HG03571 (cell line): Measurements from ENCODE around the gene UNC119B.
"Not testable (repeated sequence)": the region's sequence is repeated elsewhere in the genome, so short reads cannot be mapped to it uniquely, and the experiment has no call there.

Experiments
- ATAC-seq: cut with Tn5 transposase; IDR thresholded peaks from one replicate; pipeline ENCODE4 v1.9.1; 2021; ENCODE audit not compliant: unreplicated experiment

Gene UNC119B

DNA sequence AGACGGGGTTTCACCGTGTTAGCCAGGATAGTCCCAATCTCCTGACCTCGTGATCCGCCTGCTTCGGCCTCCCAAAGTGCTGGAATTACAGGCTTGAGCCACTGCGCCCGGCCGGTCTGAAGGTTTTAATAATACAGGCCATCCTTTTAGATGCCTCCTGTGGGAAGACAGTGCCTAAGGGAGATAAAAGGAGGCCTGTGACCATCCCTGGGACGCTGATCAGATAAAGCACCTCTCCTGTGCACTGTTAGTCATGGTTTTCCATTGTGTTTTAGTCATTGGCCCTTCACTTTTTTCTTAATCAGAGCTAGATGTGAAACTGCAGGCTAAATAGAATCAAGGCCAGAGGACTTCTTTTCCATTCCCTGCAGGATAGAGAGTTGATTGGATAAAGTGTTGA lies 7.8 kb downstream of the UNC119B start:
- no peak for ATAC-seq

GRCh38 chr12:120719072-120719471 lies 8.8 kb downstream of the UNC119B start:
- peak; percentile 48 for ATAC-seq

GRCh38 chr12:120719496-120720233 lies 9.4 kb downstream of the UNC119B start:
- no peak for ATAC-seq

DNA sequence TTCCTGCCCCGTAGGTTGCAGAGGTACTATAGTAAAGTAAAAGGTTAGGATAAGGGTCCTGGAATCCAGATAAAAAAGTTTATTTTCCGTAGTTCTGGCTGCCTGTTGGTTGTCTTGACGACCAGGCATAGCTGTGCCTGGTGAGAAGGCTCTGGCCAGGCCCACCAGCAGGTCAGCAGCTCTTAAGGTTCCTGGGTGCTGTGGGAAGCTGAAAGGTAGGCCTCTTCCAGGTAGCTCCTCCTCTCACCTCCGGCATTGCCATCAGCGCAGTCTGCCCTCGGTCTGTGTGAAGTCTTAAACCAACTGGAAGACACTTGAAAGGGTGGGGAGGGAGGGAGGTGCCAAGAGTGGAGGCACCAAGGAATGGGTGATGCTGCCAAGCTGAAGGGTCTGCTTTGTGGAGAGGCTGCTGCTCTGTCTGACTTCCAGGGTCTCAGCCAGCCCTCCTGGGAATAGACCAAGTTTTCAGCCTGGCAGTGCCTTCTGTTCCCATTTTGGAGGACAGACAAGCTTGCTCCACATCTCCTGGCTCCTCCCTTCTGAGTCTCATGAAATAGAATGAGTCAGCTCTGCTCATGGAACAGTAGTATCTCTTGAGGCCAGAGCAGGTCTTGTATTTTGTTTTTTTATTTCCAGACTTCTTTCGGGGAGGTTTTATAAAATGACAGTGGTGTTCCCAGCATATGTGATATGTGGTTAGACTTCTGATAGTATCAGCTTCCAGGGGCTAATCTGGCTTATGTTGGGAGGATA lies 10.2 kb downstream of the UNC119B start:
- ATAC-seq = no peak

- no peak for ATAC-seq
Measured at GRCh38 chr12:120720987-120721801, 10.9 kb downstream of the UNC119B start.

GRCh38 chr12:120721866-120722265 lies 11.6 kb downstream of the UNC119B start:
- ATAC-seq = no peak

- ATAC-seq = no peak
Measured at GRCh38 chr12:120722784-120723183, 12.5 kb downstream of the UNC119B start.

DNA sequence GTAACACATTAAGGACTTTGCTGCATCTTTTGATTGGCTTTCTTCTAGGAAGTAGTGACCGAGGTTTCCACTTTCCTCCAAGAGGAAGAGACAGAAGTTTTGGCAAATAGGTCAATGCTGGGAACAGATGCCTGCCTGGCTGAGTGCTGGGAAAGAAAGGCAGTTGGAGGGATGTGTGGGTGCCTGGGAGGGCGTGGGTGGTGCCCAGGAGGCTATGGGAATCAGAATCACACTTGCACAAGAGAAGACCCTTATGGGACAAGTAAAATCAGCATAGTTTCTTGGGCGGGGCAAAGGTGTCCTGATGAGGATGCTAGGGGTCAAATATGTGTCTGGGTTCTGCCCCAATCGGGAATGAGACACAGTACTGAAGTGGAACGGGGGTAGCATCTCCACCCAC lies 14.5 kb downstream of the UNC119B start:
- no peak for ATAC-seq

DNA sequence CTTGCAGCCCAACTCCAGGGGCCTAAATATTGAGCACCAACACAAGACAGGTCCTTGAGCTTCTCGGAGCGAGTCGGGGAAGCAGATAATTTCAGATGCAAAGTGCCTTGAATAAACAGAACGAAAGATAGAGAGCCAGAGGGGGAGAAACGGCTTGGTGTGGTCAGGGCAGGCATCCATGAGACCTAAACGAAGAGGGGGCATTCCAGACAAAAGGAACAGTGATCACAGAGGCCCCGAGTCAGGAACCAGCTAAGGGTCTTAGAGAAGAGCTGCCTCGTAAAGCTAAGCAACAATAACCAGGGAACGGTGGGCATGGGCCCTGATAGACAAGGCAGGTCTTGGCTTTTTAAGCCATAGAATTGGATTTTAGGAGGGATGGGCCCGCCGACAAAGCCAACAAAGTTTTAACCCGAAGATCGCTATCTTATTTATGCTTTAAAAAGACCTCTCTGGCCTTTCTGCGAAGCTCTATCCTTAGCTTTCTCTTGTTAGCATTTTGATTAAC lies 14.9 kb downstream of the UNC119B start:
- ATAC-seq = no peak

- peak; percentile 97 for ATAC-seq
Measured at GRCh38 chr12:120725659-120726509, 15.6 kb downstream of the UNC119B start, which contains the start of gene ACADS. TSS of gene ACADS (plus strand) at chr12:120725826. CDS start at chr12:120725886, 60 bp downstream.

DNA sequence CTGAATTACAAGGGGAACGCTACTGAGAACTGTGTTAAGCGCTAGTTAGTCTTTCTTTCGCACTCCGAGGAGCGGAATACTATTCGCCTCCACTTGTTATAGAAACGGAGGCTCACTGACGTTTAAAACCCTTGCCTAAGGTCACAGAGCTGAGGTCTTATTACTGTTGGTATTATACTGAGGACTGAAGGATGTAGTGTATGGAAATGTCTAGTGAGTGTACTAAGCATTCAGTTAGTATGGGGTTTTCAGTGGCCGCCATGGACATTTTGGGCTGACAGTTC lies 16.2 kb downstream of the UNC119B start:
- ATAC-seq = no peak

- no peak for ATAC-seq
Measured at GRCh38 chr12:120726961-120727360, 16.7 kb downstream of the UNC119B start.

- not testable (repeated sequence) for ATAC-seq
Measured at GRCh38 chr12:120732198-120732597, 21.9 kb downstream of the UNC119B start.

- ATAC-seq = no peak
Measured at GRCh38 chr12:120733574-120733973, 23.3 kb downstream of the UNC119B start.

GRCh38 chr12:120734210-120734609 lies 24.0 kb downstream of the UNC119B start:
- no peak for ATAC-seq

GRCh38 chr12:120735181-120735580 lies 24.9 kb downstream of the UNC119B start:
- ATAC-seq = no peak

DNA sequence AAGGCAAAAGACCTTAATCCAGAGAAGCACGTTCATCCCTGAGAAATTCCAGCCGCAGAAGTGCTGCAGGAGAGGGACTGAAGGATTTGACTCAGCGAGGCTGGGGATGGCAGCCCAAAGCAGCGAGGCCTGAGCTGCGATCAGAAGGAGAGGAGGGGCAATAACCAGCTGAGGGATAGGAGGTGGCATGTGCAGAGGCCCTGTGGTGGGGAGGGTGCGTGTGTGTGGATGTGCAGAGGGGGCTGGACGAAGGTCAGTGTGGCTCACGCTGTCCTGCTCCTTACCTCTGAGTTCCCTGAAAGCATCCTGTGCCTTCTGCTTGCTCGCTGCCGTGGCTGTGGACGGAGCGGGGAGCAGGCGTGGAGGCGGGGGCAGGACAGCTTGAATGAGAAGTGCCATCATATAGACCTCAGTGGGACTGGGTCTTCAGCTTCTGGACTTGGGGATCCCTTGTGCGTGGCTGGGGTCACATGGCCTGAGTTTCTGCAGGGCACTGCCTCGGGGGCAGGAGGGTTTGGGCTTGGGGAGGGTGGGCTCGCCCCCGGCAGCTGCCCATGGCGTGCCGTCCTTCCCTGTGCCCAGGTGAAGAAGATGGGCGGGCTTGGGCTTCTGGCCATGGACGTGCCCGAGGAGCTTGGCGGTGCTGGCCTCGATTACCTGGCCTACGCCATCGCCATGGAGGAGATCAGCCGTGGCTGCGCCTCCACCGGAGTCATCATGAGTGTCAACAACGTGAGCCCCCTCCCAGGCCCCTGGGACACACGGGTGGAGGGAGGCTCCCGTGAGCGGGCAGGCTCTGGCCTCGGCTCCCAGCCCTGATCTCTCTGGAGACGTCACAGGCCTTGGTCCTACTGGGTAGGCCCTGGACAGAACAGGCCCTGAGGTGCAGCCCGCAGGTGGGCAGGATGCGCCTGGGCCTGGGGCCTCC lies 26.4 kb downstream of the UNC119B start:
- ATAC-seq = no peak

GRCh38 chr12:120737557-120738251 lies 27.4 kb downstream of the UNC119B start:
- no peak for ATAC-seq
